ENCODE measurements around the gene MSANTD7. TPM values are rescaled to one million over a fixed set of nuclear protein-coding genes. Genes with fewer than 3 reads are reported as not detected.

MSANTD7 gene
- total and polyA plus RNA-seq, 9 of the 15 experiments (the other 6 are each of a cell fraction or from before 2014, with no cell fraction given) = 5.2 to 27.3 (median 23.6) TPM

DNA sequence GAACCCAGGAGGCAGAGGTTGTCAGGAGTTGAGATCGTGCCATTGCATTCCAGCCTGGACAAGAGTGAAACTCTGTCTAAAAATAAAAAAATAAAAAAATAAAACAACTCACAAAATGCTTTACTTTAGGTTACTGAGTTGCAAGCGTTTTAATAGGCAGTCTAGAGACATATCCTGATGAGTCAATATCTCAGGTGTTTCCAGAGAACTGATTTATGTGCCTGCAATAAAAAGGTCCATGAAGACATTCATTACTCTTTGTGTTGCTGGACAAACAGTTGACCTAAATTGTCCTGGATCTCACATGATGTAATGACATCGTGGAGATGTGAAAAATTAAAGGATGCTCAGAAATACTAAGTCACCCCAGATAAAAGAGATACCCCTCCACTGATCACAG lies 31.8 kb upstream of the MSANTD7 start:
- CTCF ChIA-PET (ENCODE audit: low intra/inter-chr PET ratio) = no interaction called here
- in situ Hi-C loops (cut with MboI) = no loop called here
- no peak for ATAC-seq
- TF ChIP-seq, protein P1, sequence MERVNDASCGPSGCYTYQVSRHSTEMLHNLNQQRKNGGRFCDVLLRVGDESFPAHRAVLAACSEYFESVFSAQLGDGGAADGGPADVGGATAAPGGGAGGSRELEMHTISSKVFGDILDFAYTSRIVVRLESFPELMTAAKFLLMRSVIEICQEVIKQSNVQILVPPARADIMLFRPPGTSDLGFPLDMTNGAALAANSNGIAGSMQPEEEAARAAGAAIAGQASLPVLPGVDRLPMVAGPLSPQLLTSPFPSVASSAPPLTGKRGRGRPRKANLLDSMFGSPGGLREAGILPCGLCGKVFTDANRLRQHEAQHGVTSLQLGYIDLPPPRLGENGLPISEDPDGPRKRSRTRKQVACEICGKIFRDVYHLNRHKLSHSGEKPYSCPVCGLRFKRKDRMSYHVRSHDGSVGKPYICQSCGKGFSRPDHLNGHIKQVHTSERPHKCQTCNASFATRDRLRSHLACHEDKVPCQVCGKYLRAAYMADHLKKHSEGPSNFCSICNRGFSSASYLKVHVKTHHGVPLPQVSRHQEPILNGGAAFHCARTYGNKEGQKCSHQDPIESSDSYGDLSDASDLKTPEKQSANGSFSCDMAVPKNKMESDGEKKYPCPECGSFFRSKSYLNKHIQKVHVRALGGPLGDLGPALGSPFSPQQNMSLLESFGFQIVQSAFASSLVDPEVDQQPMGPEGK (CRISPR knock-in tag; IDR thresholded peaks at IDR 0.05; ENCODE audit: borderline replicate concordance) = no peak
- TF ChIP-seq DPF2 (IDR thresholded peaks at IDR 0.05) = no peak
- no peak for TF ChIP-seq ZNF583 (CRISPR knock-in tag; IDR thresholded peaks at IDR 0.05)
- no peak for TF ChIP-seq TAF15 (IDR thresholded peaks at IDR 0.05; ENCODE audit: low read depth, low read length)
- TF ChIP-seq, protein P2, sequence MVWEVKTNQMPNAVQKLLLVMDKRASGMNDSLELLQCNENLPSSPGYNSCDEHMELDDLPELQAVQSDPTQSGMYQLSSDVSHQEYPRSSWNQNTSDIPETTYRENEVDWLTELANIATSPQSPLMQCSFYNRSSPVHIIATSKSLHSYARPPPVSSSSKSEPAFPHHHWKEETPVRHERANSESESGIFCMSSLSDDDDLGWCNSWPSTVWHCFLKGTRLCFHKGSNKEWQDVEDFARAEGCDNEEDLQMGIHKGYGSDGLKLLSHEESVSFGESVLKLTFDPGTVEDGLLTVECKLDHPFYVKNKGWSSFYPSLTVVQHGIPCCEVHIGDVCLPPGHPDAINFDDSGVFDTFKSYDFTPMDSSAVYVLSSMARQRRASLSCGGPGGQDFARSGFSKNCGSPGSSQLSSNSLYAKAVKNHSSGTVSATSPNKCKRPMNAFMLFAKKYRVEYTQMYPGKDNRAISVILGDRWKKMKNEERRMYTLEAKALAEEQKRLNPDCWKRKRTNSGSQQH (CRISPR knock-in tag; IDR thresholded peaks at IDR 0.05) = no peak
- TF ChIP-seq POLR2B (IDR thresholded peaks at IDR 0.05; ENCODE audit: low read depth, partially characterized antibody) = no peak
- TF ChIP-seq, protein P3, sequence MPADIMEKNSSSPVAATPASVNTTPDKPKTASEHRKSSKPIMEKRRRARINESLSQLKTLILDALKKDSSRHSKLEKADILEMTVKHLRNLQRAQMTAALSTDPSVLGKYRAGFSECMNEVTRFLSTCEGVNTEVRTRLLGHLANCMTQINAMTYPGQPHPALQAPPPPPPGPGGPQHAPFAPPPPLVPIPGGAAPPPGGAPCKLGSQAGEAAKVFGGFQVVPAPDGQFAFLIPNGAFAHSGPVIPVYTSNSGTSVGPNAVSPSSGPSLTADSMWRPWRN (IDR thresholded peaks at IDR 0.05; ENCODE audit: low read depth) = no peak
- TF ChIP-seq KDM4B (IDR thresholded peaks at IDR 0.05; ENCODE audit: borderline replicate concordance in 2 of 2, low read depth in 1 of 2) = no peak
- TF ChIP-seq, protein P4, sequence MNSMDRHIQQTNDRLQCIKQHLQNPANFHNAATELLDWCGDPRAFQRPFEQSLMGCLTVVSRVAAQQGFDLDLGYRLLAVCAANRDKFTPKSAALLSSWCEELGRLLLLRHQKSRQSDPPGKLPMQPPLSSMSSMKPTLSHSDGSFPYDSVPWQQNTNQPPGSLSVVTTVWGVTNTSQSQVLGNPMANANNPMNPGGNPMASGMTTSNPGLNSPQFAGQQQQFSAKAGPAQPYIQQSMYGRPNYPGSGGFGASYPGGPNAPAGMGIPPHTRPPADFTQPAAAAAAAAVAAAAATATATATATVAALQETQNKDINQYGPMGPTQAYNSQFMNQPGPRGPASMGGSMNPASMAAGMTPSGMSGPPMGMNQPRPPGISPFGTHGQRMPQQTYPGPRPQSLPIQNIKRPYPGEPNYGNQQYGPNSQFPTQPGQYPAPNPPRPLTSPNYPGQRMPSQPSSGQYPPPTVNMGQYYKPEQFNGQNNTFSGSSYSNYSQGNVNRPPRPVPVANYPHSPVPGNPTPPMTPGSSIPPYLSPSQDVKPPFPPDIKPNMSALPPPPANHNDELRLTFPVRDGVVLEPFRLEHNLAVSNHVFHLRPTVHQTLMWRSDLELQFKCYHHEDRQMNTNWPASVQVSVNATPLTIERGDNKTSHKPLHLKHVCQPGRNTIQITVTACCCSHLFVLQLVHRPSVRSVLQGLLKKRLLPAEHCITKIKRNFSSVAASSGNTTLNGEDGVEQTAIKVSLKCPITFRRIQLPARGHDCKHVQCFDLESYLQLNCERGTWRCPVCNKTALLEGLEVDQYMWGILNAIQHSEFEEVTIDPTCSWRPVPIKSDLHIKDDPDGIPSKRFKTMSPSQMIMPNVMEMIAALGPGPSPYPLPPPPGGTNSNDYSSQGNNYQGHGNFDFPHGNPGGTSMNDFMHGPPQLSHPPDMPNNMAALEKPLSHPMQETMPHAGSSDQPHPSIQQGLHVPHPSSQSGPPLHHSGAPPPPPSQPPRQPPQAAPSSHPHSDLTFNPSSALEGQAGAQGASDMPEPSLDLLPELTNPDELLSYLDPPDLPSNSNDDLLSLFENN (IDR thresholded peaks at IDR 0.05; ENCODE audit: low read depth in 2 of 2, low read length in 2 of 2) = no peak
- no peak for TF ChIP-seq ASH1L (IDR thresholded peaks at IDR 0.05; ENCODE audit: borderline replicate concordance, low read depth, partially characterized antibody)
- no peak for TF ChIP-seq STAT5A (IDR thresholded peaks at IDR 0.05; ENCODE audit: borderline replicate concordance, low read length)
- TF ChIP-seq, protein P5, sequence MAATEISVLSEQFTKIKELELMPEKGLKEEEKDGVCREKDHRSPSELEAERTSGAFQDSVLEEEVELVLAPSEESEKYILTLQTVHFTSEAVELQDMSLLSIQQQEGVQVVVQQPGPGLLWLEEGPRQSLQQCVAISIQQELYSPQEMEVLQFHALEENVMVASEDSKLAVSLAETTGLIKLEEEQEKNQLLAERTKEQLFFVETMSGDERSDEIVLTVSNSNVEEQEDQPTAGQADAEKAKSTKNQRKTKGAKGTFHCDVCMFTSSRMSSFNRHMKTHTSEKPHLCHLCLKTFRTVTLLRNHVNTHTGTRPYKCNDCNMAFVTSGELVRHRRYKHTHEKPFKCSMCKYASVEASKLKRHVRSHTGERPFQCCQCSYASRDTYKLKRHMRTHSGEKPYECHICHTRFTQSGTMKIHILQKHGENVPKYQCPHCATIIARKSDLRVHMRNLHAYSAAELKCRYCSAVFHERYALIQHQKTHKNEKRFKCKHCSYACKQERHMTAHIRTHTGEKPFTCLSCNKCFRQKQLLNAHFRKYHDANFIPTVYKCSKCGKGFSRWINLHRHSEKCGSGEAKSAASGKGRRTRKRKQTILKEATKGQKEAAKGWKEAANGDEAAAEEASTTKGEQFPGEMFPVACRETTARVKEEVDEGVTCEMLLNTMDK (IDR thresholded peaks at IDR 0.05; ENCODE audit: borderline replicate concordance, insufficient read depth, low read depth, low read length, poor library complexity, severe bottlenecking) = no peak

More for the DNA sequence above, 31.8 kb upstream of the MSANTD7 start:
- no peaks in the 10 kb centered on the region for H3K79me2 ChIP-seq (ENCODE audit: control insufficient read depth, insufficient read depth, low read length)
- H3K4me2 ChIP-seq (ENCODE audit: insufficient read depth, low read length) = no peak overlapping the region
- intact Hi-C loops (cut with micrococcal nuclease) = no loop called here
- H3K9me1 ChIP-seq (ENCODE audit: control insufficient read depth, insufficient read depth, low read length) = no peaks in the 10 kb centered on the region
- no peaks in the 10 kb centered on the region for H3K4me1 ChIP-seq (replicated peaks in 1 of 2; ENCODE audit: control insufficient read depth in 2 of 2, insufficient read depth in 2 of 2, low read length in 2 of 2)
- FAIRE-seq = no peak
- POLR2A ChIA-PET = no interaction called here
- no peak for DNase-seq (ENCODE audit: extremely low read depth in 1 of 4, low spot score in 3 of 4)
- no TSS peak for BruUV-seq (replicated peaks)
- H4K20me1 ChIP-seq (replicated peaks; ENCODE audit: control insufficient read depth, insufficient read depth, low read length) = no peaks in the 10 kb centered on the region; the same call in 1 of the 2 replicates
- no peaks in the 10 kb centered on the region for H3K36me3 ChIP-seq (ENCODE audit: control insufficient read depth, insufficient read depth, low read length)
- H3K27me3 ChIP-seq (ENCODE audit: control insufficient read depth in 2 of 2, insufficient read depth in 2 of 2, low read length in 2 of 2) = peaks cover 14 to 34% of the 10 kb centered on the region in 2 experiments; a peak in 4 of 5 replicates
- H3K9me3 ChIP-seq (replicated peaks; ENCODE audit: control insufficient read depth, insufficient read depth, low read depth, low read length) = no peaks in the 10 kb centered on the region
- H2AFZ ChIP-seq (ENCODE audit: low read depth, low read length) = no peak overlapping the region
- H3K9ac ChIP-seq (ENCODE audit: insufficient read depth in 1 of 2, low read depth in 2 of 2, low read length in 2 of 2) = no peak overlapping the region
- WGBS (ENCODE audit: insufficient coverage, low coverage, missing lambda C conversion rate) = 2% methylated on average over 3 of the region's 3 CpGs
- no peak overlapping the region for H3K4me3 ChIP-seq
- no peak overlapping the region for H3K27ac ChIP-seq (ENCODE audit: extremely low read depth, low read depth, low read length)

Measured in K562 (cell line).